Thymus (tissue), 11 donors: ENCODE data around the gene AUTS2. TPM values are rescaled to one million over a fixed set of nuclear protein-coding genes. Genes with fewer than 3 reads are reported as not detected.
A peak's percentile ranks its signal among the peaks of the same experiment; 100 is the strongest.

Experiments used
- DNase-seq, 9 donors: peaks; one replicate each; pipeline ENCODE4 v3.0.0-alpha.2; 2013; ENCODE audit warnings: low spot score in 9 of 9, low read depth in 6 of 9, missing footprints in 1 of 9
- H3K27ac ChIP-seq, 2 donors: one replicate each; pipeline ENCODE4 v1.5.1; 2013; ENCODE audit warnings: control low read depth in 1 of 2, low read depth in 1 of 2, low read length in 1 of 2, mild to moderate bottlenecking in 1 of 2, moderate library complexity in 1 of 2
- H3K27me3 ChIP-seq, 2 donors: one replicate each; pipeline ENCODE4 v1.5.1; 2013; ENCODE audit warnings: low read length in 1 of 2; ENCODE audit not compliant: control insufficient read depth in 2 of 2, insufficient read depth in 1 of 2
- H3K36me3 ChIP-seq, 2 donors: one replicate each; pipeline ENCODE4 v1.5.1; 2013; ENCODE audit warnings: low read length in 1 of 2, mild to moderate bottlenecking in 1 of 2, moderate library complexity in 1 of 2; ENCODE audit not compliant: control insufficient read depth in 2 of 2, insufficient read depth in 2 of 2
- H3K4me1 ChIP-seq, 2 donors: one replicate each; pipeline ENCODE4 v1.5.1; 2013; ENCODE audit warnings: low read length in 2 of 2; ENCODE audit not compliant: control insufficient read depth in 2 of 2, insufficient read depth in 2 of 2
- H3K4me3 ChIP-seq, 2 donors: one replicate each; pipeline ENCODE4 v1.5.1; 2013; ENCODE audit warnings: low read length in 2 of 2, control low read depth in 1 of 2, mild to moderate bottlenecking in 1 of 2
- H3K9me3 ChIP-seq, 2 donors: one replicate each; pipeline ENCODE4 v1.5.1; 2013; ENCODE audit warnings: low read length in 1 of 2, mild to moderate bottlenecking in 1 of 2; ENCODE audit not compliant: control insufficient read depth in 2 of 2, insufficient read depth in 1 of 2
- WGBS: extraction: QIAGEN DNeasy Blood & Tissue Kit; methylation state at CpG from one replicate; pipeline ENCODE4 v1.1.7; 2013; 5-methylcytosine and 5-hydroxymethylcytosine counted together
- polyA plus RNA-seq: library from polyadenylated mRNA; stranded (reverse); fragments of 200-250 nt; gene quantifications from one replicate; pipeline ENCODE4 v1.2.3, GENCODE V29; 2013
- total RNA-seq: library from RNA; stranded (reverse); fragments of 120-200 nt; gene quantifications from one replicate; pipeline ENCODE4 v1.2.4, GENCODE V29; 2013
- donor health status: healthy.

AUTS2 gene
- total and polyA plus RNA-seq, 2 donors: 9.2 to 17.1 TPM

DNA sequence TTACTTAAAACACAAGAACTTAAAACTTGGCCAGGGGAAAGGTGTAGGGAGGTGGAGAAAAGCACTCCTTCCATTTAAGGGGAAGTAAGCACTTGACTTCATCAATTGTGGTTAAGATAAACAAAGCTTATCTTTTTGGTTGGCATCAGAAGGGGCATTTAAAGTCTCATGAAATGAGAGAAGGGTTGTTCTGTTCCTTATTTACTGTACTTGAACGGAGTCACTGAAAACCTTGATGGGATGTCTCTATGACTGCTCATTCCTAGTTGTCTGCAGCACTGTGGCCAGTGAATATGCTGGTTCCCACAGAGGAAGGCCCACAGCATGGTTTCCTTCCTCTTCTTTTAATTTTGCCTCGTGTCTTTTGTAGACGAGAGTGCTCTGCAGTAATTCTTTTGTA, 229.3 kb downstream of the AUTS2 start:
- Histone ChIP-seq H3K36me3 (no peaks in the 10 kb centered on the region), H3K4me3 (no peak overlapping the region), H3K27me3 (no peaks in the 10 kb centered on the region), H3K27ac (no peak overlapping the region), H3K4me1 (peaks cover 18 to 32% of the 10 kb centered on the region in 2 donors), H3K9me3 (no peaks in the 10 kb centered on the region)
- WGBS: 7% methylated on average over 3 of the region's 3 CpGs
- peak in 1 of 9 donors; percentile 49 for DNase-seq

DNA sequence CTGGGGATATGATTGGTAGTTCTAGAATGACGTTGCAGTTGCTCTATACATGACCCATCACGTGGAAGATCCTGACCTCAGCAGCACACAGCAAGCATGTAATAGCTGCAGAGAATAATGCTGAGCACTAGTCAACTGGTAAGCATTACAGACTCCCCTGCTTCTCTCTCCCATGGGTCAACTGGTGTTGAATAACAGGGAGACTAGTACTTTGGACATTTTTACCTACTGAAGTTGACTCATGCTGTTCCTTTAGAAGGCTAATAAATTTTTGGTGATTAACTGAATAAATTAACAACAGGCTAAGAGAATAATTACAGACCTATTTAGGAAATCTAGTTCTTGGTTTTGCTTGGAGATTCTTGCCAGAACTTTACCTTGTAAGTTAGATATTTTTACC, 234.1 kb downstream of the AUTS2 start:
- no peak overlapping the region for H3K4me3 ChIP-seq
- no peaks in the 10 kb centered on the region for H3K27me3 ChIP-seq
- WGBS: 94% methylated on average over 2 of the region's 2 CpGs
- peaks cover 9% of the 10 kb centered on the region in 2 donors for H3K4me1 ChIP-seq
- no peaks in the 10 kb centered on the region for H3K36me3 ChIP-seq
- H3K9me3 ChIP-seq: no peaks in the 10 kb centered on the region
- no peak for DNase-seq
- no peak overlapping the region for H3K27ac ChIP-seq

DNA sequence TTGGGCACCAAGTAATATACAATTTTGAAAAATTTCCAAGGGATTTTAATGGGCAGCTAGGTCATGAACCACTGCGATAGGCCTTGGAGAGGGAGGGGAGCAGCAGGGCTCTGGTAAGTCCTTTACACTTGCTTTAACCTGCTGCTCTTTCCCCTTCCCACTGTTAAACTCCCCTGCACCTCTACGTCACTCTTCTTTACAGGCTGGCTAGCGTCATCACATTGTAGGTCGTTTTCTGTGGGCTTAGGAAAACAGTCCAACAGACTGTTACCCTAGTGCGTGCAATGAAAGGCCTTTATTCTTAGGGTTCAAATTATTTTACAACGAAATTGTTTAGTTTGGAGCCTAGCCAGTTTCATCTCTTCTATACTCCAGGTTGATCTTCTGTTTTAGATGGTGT, 235.7 kb downstream of the AUTS2 start:
- Histone ChIP-seq H3K27me3 (no peaks in the 10 kb centered on the region), H3K36me3 (no peaks in the 10 kb centered on the region), H3K9me3 (no peaks in the 10 kb centered on the region), H3K4me3 (no peak overlapping the region), H3K27ac (no peak overlapping the region), H3K4me1 (no peaks in the 10 kb centered on the region)
- WGBS: 97% methylated on average over 6 of the region's 6 CpGs
- no peak for DNase-seq

DNA sequence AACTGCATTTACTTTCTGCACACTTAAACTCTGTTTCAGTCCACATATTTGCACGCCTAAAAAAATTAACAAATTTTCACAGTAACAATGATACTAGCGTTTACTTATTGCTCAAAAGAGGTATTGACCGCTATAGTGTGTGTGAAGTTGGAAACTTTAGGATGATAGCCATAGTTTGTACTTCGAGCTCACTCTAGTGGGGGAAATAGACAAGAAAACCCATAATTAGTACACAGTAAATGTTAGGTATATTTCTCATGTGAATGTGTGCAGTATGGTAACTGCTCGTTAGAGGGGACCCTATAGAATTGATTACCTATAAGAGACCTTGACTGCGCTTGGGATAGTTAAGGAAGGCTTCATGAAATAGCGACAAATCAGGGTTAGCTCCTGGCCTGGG, 238.4 kb downstream of the AUTS2 start:
- no peaks in the 10 kb centered on the region for H3K4me1 ChIP-seq
- no peak for DNase-seq
- no peaks in the 10 kb centered on the region for H3K9me3 ChIP-seq
- no peaks in the 10 kb centered on the region for H3K27me3 ChIP-seq
- WGBS: 98% methylated on average over 7 of the region's 7 CpGs
- no peak overlapping the region for H3K27ac ChIP-seq
- no peaks in the 10 kb centered on the region for H3K36me3 ChIP-seq
- no peak overlapping the region for H3K4me3 ChIP-seq

DNA sequence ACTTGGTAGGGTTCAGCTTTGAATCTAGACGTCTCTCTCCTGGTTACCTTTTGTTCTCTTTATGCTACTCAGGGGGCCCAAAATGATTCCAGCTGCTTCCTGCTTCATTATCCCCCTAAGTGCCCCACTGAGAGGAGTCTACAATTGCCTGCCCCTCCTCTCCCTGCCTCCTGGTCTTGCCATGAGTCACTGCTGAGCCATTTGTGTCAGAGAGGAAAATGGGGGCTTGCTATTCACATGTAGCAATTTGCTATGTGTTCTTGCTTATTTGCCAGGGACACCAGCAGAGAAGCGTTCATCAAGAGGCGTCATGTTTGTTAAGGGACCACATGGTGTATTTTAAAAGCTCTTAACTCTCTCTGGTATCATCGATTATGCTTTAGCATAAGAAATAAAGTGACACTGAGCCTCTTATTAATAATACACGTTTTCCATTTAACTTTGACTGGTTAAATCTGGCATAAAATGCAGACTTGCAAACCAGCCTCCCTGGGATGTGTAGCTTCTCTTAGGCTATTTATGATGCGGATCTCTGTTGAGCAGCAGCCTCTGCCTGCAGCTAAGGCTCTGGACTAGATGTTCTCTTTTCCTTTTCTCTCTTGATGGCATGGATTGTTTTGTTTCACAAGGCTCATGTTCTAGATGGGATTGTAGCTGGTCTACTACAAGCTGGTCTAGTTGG, 239.3 kb downstream of the AUTS2 start:
- no peak for DNase-seq
- Histone ChIP-seq H3K9me3 (no peaks in the 10 kb centered on the region), H3K27me3 (no peaks in the 10 kb centered on the region), H3K36me3 (no peaks in the 10 kb centered on the region), H3K27ac (no peak overlapping the region), H3K4me1 (no peaks in the 10 kb centered on the region), H3K4me3 (no peak overlapping the region)
- WGBS: 94% methylated on average over 6 of the region's 6 CpGs

DNA sequence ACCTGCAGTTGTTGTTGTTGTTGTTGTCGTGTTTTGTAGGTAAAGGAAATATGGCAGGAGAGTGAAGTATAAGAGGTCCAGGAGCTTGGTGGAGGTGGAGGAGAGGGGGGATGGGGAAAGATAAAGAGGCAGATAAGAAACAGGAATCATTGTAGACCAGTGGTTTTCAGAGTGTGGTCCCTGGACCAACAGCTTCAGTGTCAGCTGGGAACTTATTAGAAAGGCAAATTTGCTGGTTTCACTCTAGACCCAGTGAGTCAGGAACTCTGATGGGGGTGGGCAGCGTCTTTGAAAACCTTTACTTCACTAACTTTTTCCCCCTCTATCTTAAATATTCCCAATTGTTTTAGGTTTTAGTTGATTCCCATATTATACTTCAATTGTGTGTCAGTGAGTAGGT, 241.5 kb downstream of the AUTS2 start:
- Histone ChIP-seq H3K9me3 (no peaks in the 10 kb centered on the region), H3K27ac (no peak overlapping the region), H3K4me1 (no peaks in the 10 kb centered on the region), H3K27me3 (no peaks in the 10 kb centered on the region), H3K36me3 (no peaks in the 10 kb centered on the region), H3K4me3 (no peak overlapping the region)
- 95% methylated on average over 2 of the region's 2 CpGs for WGBS
- no peak for DNase-seq

DNA sequence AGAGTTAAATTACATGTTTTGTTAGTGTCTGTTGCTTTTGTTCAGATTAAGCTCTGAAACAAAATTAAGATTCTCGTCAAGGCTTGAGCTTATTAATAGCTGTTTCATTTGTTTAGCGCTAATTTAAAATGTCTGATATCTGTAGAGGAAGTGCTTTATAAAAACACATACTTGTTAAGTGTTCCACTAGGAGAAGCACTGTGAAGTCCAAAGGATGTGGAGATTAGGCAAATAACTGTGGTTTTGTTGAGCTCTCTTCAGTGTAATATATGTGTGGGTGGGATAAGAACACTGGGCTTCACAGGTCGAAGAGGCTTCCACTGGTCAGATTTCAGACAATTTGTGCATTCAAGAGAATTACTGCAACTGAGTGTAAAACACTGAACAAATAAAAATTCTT, 242.0 kb downstream of the AUTS2 start:
- no peaks in the 10 kb centered on the region for H3K27me3 ChIP-seq
- H3K4me1 ChIP-seq: no peaks in the 10 kb centered on the region
- 97% methylated on average over 3 of the region's 3 CpGs for WGBS
- H3K4me3 ChIP-seq: no peak overlapping the region
- H3K36me3 ChIP-seq: no peaks in the 10 kb centered on the region
- no peak overlapping the region for H3K27ac ChIP-seq
- DNase-seq: no peak
- H3K9me3 ChIP-seq: no peaks in the 10 kb centered on the region

DNA sequence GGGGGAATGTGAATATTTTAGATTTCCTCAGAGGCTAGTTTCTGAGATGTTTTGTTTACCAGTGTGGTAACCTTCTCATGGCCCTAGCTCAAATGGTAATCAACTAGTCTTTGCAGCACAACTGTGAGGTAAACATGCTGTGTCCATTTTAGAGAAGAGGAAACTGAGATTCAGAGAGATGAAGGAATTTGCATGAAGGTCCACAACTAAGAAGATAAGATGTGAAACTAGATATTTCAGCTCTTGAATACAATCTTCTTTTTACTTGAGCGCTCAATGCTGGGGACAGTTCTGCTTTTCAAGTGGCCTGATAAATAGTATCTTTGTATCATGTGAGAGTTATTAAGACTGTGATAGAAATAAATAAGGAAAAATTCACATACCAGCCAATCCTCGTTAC, 245.4 kb downstream of the AUTS2 start:
- Histone ChIP-seq H3K4me1 (no peaks in the 10 kb centered on the region), H3K27ac (no peak overlapping the region)
- DNase-seq: no peak

DNA sequence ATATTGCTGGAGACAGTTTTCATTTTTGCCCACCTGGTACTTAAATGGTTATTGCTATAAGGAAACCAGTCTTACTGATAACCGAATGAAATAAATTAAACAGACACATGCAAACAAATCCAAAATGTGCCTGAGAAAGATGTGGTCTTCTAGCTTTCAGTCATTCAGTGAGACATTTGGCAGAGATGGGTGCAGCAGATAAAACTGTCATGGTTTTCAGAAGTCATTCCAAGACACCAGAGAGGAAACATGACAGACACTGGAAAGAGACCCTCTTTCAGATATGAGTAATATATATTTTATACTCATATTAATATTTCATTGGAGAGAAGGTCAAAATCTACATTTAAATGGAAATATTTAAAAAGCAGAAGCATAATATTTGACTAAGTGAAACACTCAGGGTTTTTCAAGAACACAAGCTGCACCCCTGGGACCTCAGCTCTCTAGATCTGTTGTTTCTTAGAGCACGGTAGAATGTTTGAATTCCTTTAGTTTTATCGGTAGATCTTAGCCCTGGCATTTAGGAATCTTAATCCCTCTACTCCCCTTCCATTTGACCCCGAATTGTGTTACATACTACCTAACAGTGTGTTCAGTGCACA, 246.1 kb downstream of the AUTS2 start:
- Histone ChIP-seq H3K27me3 (no peaks in the 10 kb centered on the region), H3K27ac (no peak overlapping the region), H3K36me3 (no peaks in the 10 kb centered on the region), H3K9me3 (no peaks in the 10 kb centered on the region), H3K4me1 (no peaks in the 10 kb centered on the region), H3K4me3 (no peak overlapping the region)
- WGBS: 77% methylated on average over 4 of the region's 4 CpGs
- no peak for DNase-seq

More for the DNA sequence above, 245.4 kb downstream of the AUTS2 start:
- Histone ChIP-seq H3K4me3 (no peak overlapping the region), H3K36me3 (no peaks in the 10 kb centered on the region), H3K27me3 (no peaks in the 10 kb centered on the region), H3K9me3 (no peaks in the 10 kb centered on the region)
- 96% methylated on average over 2 of the region's 2 CpGs for WGBS
